ENCODE results near the gene SCAMP4. TPM values are rescaled to one million over a fixed set of nuclear protein-coding genes. Genes with fewer than 3 reads are reported as not detected.

The SCAMP4 gene
- total and polyA plus RNA-seq, 2 of the 13 experiments (the other 11 are each of a cell fraction or from before 2014, with no cell fraction given), result 10.7 to 13.7 TPM

DNA sequence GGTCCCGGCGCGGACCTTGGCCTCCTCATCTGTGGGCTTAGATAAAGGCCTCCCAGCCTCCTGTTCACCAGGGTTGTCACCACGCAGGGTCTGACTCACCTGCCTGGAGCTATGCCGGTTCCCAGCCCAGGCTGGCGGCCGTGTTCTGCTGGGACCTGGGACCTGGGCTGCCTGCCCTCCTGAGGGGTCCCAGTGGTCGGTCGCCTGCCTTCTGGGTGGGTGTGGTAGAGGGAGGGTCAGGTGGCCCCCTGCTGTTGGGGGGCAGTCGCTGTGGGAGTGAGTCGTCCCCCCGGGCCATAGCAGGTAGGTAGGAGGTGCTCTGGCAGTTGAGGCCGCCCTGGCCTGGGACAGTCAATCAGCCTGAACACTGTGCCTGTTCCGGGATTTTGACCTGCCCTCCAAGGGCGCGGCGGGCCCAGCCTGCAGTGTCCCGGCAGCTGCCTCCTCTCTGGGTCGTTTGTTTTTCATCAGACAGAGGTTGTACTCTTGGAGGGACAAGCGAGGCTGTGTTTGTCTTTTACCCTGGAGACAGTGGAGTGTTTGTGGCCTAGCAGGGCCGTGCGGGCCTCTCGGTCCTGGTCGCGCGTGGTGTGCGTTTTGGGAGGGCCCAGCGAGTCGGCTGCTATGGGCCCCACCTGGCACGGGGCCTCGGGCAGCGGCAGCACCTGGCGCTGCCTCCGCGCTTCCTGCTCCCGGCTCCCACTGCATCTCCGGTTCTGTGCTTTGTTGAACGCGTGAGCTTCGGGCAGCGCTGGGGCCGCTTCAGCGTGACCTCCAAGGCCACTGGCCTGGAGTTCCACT is 2.6 kb downstream of the SCAMP4 start (continued):
- TF ChIP-seq, protein P1, sequence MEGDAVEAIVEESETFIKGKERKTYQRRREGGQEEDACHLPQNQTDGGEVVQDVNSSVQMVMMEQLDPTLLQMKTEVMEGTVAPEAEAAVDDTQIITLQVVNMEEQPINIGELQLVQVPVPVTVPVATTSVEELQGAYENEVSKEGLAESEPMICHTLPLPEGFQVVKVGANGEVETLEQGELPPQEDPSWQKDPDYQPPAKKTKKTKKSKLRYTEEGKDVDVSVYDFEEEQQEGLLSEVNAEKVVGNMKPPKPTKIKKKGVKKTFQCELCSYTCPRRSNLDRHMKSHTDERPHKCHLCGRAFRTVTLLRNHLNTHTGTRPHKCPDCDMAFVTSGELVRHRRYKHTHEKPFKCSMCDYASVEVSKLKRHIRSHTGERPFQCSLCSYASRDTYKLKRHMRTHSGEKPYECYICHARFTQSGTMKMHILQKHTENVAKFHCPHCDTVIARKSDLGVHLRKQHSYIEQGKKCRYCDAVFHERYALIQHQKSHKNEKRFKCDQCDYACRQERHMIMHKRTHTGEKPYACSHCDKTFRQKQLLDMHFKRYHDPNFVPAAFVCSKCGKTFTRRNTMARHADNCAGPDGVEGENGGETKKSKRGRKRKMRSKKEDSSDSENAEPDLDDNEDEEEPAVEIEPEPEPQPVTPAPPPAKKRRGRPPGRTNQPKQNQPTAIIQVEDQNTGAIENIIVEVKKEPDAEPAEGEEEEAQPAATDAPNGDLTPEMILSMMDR (CRISPR knock-in tag; IDR thresholded peaks at IDR 0.05), result peak; percentile 32; the same call in 1 of the 2 replicates
- TF ChIP-seq ZSCAN12 (CRISPR knock-in tag; IDR thresholded peaks at IDR 0.05) (no peak), SCMH1 (CRISPR knock-in tag; IDR thresholded peaks at IDR 0.05; ENCODE audit: borderline replicate concordance) (no peak), NCOA2 (CRISPR knock-in tag; IDR thresholded peaks at IDR 0.05) (no peak), ETV5 (CRISPR knock-in tag; IDR thresholded peaks at IDR 0.05; ENCODE audit: borderline replicate concordance) (no peak; the same call in 1 of the 2 replicates), ZNF143 (CRISPR knock-in tag; IDR thresholded peaks at IDR 0.05) (no peak; the same call in 1 of the 2 replicates), SMYD3 (CRISPR knock-in tag; IDR thresholded peaks at IDR 0.05) (no peak), ZSCAN9 (CRISPR knock-in tag; IDR thresholded peaks at IDR 0.05; ENCODE audit: borderline replicate concordance) (no peak; the same call in 1 of the 2 replicates), NCOR1 (IDR thresholded peaks at IDR 0.05; ENCODE audit: borderline replicate concordance, low read length) (no peak), XRCC5 (optimal IDR thresholded peaks at IDR 0.05; ENCODE audit: low read length) (no peak), GTF2F1 (IDR thresholded peaks at IDR 0.05; ENCODE audit: low read length) (no peak), PHF21A (CRISPR knock-in tag; IDR thresholded peaks at IDR 0.05) (no peak; the same call in 1 of the 2 replicates), ZNF562 (CRISPR knock-in tag; IDR thresholded peaks at IDR 0.05; ENCODE audit: borderline replicate concordance) (no peak), TEAD2 (CRISPR knock-in tag; IDR thresholded peaks at IDR 0.05) (no peak), CBFB (CRISPR knock-in tag; IDR thresholded peaks at IDR 0.05) (peak; percentile 47; the same call in 1 of the 2 replicates), ZNF282 (IDR thresholded peaks at IDR 0.05; ENCODE audit: partially characterized antibody) (no peak), THYN1 (CRISPR knock-in tag; IDR thresholded peaks at IDR 0.05; ENCODE audit: borderline replicate concordance, low read depth) (no peak), SIN3B (IDR thresholded peaks at IDR 0.05; ENCODE audit: low read length) (no peak)
- TF ChIP-seq, protein P2, sequence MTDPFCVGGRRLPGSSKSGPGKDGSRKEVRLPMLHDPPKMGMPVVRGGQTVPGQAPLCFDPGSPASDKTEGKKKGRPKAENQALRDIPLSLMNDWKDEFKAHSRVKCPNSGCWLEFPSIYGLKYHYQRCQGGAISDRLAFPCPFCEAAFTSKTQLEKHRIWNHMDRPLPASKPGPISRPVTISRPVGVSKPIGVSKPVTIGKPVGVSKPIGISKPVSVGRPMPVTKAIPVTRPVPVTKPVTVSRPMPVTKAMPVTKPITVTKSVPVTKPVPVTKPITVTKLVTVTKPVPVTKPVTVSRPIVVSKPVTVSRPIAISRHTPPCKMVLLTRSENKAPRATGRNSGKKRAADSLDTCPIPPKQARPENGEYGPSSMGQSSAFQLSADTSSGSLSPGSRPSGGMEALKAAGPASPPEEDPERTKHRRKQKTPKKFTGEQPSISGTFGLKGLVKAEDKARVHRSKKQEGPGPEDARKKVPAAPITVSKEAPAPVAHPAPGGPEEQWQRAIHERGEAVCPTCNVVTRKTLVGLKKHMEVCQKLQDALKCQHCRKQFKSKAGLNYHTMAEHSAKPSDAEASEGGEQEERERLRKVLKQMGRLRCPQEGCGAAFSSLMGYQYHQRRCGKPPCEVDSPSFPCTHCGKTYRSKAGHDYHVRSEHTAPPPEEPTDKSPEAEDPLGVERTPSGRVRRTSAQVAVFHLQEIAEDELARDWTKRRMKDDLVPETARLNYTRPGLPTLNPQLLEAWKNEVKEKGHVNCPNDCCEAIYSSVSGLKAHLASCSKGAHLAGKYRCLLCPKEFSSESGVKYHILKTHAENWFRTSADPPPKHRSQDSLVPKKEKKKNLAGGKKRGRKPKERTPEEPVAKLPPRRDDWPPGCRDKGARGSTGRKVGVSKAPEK (CRISPR knock-in tag; IDR thresholded peaks at IDR 0.05; ENCODE audit: borderline replicate concordance), result no peak
- TF ChIP-seq, protein P3, sequence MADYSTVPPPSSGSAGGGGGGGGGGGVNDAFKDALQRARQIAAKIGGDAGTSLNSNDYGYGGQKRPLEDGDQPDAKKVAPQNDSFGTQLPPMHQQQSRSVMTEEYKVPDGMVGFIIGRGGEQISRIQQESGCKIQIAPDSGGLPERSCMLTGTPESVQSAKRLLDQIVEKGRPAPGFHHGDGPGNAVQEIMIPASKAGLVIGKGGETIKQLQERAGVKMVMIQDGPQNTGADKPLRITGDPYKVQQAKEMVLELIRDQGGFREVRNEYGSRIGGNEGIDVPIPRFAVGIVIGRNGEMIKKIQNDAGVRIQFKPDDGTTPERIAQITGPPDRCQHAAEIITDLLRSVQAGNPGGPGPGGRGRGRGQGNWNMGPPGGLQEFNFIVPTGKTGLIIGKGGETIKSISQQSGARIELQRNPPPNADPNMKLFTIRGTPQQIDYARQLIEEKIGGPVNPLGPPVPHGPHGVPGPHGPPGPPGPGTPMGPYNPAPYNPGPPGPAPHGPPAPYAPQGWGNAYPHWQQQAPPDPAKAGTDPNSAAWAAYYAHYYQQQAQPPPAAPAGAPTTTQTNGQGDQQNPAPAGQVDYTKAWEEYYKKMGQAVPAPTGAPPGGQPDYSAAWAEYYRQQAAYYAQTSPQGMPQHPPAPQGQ (CRISPR knock-in tag; IDR thresholded peaks at IDR 0.05; ENCODE audit: borderline replicate concordance), result no peak
- TF ChIP-seq, protein P4, sequence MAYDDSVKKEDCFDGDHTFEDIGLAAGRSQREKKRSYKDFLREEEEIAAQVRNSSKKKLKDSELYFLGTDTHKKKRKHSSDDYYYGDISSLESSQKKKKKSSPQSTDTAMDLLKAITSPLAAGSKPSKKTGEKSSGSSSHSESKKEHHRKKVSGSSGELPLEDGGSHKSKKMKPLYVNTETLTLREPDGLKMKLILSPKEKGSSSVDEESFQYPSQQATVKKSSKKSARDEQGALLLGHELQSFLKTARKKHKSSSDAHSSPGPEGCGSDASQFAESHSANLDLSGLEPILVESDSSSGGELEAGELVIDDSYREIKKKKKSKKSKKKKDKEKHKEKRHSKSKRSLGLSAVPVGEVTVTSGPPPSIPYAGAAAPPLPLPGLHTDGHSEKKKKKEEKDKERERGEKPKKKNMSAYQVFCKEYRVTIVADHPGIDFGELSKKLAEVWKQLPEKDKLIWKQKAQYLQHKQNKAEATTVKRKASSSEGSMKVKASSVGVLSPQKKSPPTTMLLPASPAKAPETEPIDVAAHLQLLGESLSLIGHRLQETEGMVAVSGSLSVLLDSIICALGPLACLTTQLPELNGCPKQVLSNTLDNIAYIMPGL (CRISPR knock-in tag; IDR thresholded peaks at IDR 0.05; ENCODE audit: borderline replicate concordance in 1 of 2, low read depth in 1 of 2), result peak in 1 of 2 experiments; percentile 63; a peak in 1 of 4 replicates

All from HepG2 (cell line).